ENCODE results near the gene ANKRD31. TPM values are rescaled to one million over a fixed set of nuclear protein-coding genes. Genes with fewer than 3 reads are reported as not detected.

The ANKRD31 gene
- total RNA-seq, 1 experiment from 2014 or later, result 0.11 TPM

- Histone ChIP-seq H4K8ac (replicated peaks; ENCODE audit: insufficient read length, low read depth, low read length) (no peak overlapping the region), H2BK5ac (ENCODE audit: insufficient read length, low read length) (no peak overlapping the region), H3K4ac (ENCODE audit: low read depth, low read length) (no peak overlapping the region), H2BK120ac (ENCODE audit: low read depth, low read length, poor library complexity, severe bottlenecking) (no peak overlapping the region), H3K4me2 (ENCODE audit: insufficient read depth, insufficient read length, low read length) (no peak overlapping the region), H2BK20ac (ENCODE audit: low read depth, low read length, poor library complexity, severe bottlenecking) (no peak overlapping the region), H4K91ac (ENCODE audit: insufficient read length, low read depth, low read length) (no peak overlapping the region), H4K20me1 (ENCODE audit: control insufficient read depth, insufficient read depth, insufficient read length) (no peaks in the 10 kb centered on the region), H2BK15ac (ENCODE audit: low read depth, low read length) (no peak overlapping the region), H3K56ac (ENCODE audit: insufficient read length, low read depth, low read length) (no peak overlapping the region), H2BK12ac (ENCODE audit: insufficient read length, low read depth, low read length) (no peak overlapping the region), H3K23me2 (ENCODE audit: insufficient read length, low read depth, low read length, poor library complexity, severe bottlenecking) (peaks cover 3% of the 10 kb centered on the region), H3K79me2 (ENCODE audit: insufficient read depth, low read length) (no peaks in the 10 kb centered on the region), H3K79me1 (ENCODE audit: insufficient read depth, low read depth, low read length, poor library complexity, severe bottlenecking) (no peaks in the 10 kb centered on the region), H3T11ph (ENCODE audit: low read length) (no peak overlapping the region), H2AK5ac (ENCODE audit: insufficient read length, low read length) (no peak overlapping the region), H2AFZ (ENCODE audit: low read length) (no peak overlapping the region), H3K23ac (ENCODE audit: insufficient read length, low read depth, low read length) (no peak overlapping the region), H3K14ac (ENCODE audit: insufficient read depth, low read length) (no peak overlapping the region; the same call in 1 of the 2 replicates), H4K5ac (ENCODE audit: insufficient read length, low read depth, low read length) (no peak overlapping the region), H3K9me3 (ENCODE audit: control insufficient read depth, low read depth, low read length) (no peaks in the 10 kb centered on the region), H3K4me1 (ENCODE audit: insufficient read depth, low read length) (peaks cover 15% of the 10 kb centered on the region), H3K9ac (ENCODE audit: extremely low read depth, insufficient read length, low read length) (no peak overlapping the region), H3K18ac (ENCODE audit: insufficient read length, low read depth, low read length) (no peak overlapping the region), H3K27me3 (ENCODE audit: insufficient read depth, low read length) (no peaks in the 10 kb centered on the region), H3K27ac (ENCODE audit: insufficient read length, low read depth, low read length) (no peak overlapping the region)
- no CpG with 5 or more reads among the region's 3 CpGs for WGBS (ENCODE audit: extremely low coverage, insufficient read length, low lambda C conversion rate)
- Mint-ChIP-seq H3K4me3 (no peak overlapping the region), H3K27me3 (ENCODE audit: low read depth) (peaks cover 9% of the 10 kb centered on the region), H3K27ac (no peak overlapping the region), H3K4me1 (peaks cover 26 to 30% of the 10 kb centered on the region in 2 experiments), H3K9me3 (no peaks in the 10 kb centered on the region), H3K36me3 (ENCODE audit: insufficient read depth in 1 of 3, low read depth in 3 of 3) (no peaks in the 10 kb centered on the region)
- no peak for DNase-seq
- no peak for TF ChIP-seq CTCF (conservative IDR thresholded peaks at IDR 0.05)
Measured at GRCh38 chr5:75058986-75059535, 177.6 kb downstream of the ANKRD31 start.
